B cell (primary cell): ENCODE results near the gene CARNS1. TPM values are rescaled to one million over a fixed set of nuclear protein-coding genes. Genes with fewer than 3 reads are reported as not detected.

Source experiments
- ATAC-seq: fragments of 200-7000 bp; cut with Tn5 transposase; one replicate; pipeline ENCODE4 v1.10.0; 2021; ENCODE audit warnings: low read depth, mild to moderate bottlenecking, moderate number of reproducible peaks, moderate library complexity
- CTCF ChIA-PET: fragments of 350-600 bp; sonication (Branson Sonifier 250); formaldehyde crosslinking; loops from one replicate; lab custom pipeline; 2021; ENCODE audit warnings: antibody characterized with exemption, inconsistent platforms; lab: Charles Lee
- POLR2A ChIA-PET: fragments of 350-600 bp; sonication (Branson Sonifier 250); formaldehyde crosslinking; loops from one replicate; lab custom pipeline; 2021; ENCODE audit warnings: antibody characterized with exemption; lab: Charles Lee
- DNase-seq: peaks from one replicate; pipeline ENCODE4 v3.0.0; 2013
- H2AFZ ChIP-seq: 2 replicates; pipeline ENCODE4 v1.6.1; 2012; ENCODE audit warnings: mild to moderate bottlenecking, low read depth, low read length; ENCODE audit not compliant: insufficient read depth, poor library complexity, severe bottlenecking
- H3K27ac ChIP-seq, 2 donors: 1 replicate in 1 of 2; 2 replicates in 1 of 2; pipeline ENCODE4 v1.5.1; 2012 to 2013; ENCODE audit warnings: low read length in 2 of 2, mild to moderate bottlenecking in 2 of 2, moderate library complexity in 1 of 2
- H3K27me3 ChIP-seq, 4 experiments: fragments of 200-600 bp in 1 of 4; sonication (generic) in 1 of 4; replicated peaks in 1 of 4; 1 replicate in 2 of 4; 2 replicates in 2 of 4; pipeline versions ENCODE4 v1.6.1 to v1.7.0; 2013 to 2016; ENCODE audit warnings: low read length in 3 of 4, mild to moderate bottlenecking in 2 of 4, mixed read lengths in 1 of 4, moderate library complexity in 1 of 4; ENCODE audit not compliant: insufficient read depth in 4 of 4, control insufficient read depth in 3 of 4; ENCODE audit errors: control extremely low read depth in 1 of 4
- H3K36me3 ChIP-seq, 2 experiments: replicated peaks in 1 of 2; 1 replicate in 1 of 2; 2 replicates in 1 of 2; pipeline versions ENCODE4 v1.6.1 to v1.7.1; 2013; ENCODE audit warnings: low read length in 1 of 2; ENCODE audit not compliant: insufficient read depth in 2 of 2, control insufficient read depth in 1 of 2; ENCODE audit errors: control extremely low read depth in 1 of 2, extremely low read depth in 1 of 2
- H3K4me1 ChIP-seq, 2 donors: fragments of 200-600 bp in 1 of 2; sonication (generic) in 1 of 2; 1 replicate in 1 of 2; 2 replicates in 1 of 2; pipeline versions ENCODE4 v1.5.1 to v1.6.1; 2013 to 2017; ENCODE audit warnings: low read length in 2 of 2; ENCODE audit not compliant: control insufficient read depth in 2 of 2, insufficient read depth in 2 of 2
- H3K4me2 ChIP-seq: replicated peaks from 2 replicates; pipeline ENCODE3; 2012; ENCODE audit warnings: mild to moderate bottlenecking, low read depth, low read length; ENCODE audit not compliant: poor library complexity, severe bottlenecking
- H3K4me3 ChIP-seq, 5 experiments: fragments of 200-600 bp in 1 of 5; sonication (generic) in 1 of 5; 1 replicate in 3 of 5; 2 replicates in 2 of 5; pipeline versions ENCODE4 v1.5.1 to v1.7.0; 2011 to 2016; ENCODE audit warnings: low read length in 4 of 5, mild to moderate bottlenecking in 4 of 5, low read depth in 2 of 5, control low read depth in 1 of 5, moderate library complexity in 1 of 5; ENCODE audit not compliant: insufficient read depth in 1 of 5; ENCODE audit errors: control extremely low read depth in 1 of 5, extremely low read depth in 1 of 5
- H3K79me2 ChIP-seq: fragments of 200-600 bp; sonication (generic); one replicate; pipeline ENCODE4 v1.6.0; 2016; ENCODE audit warnings: low read length; ENCODE audit not compliant: control insufficient read depth, insufficient read depth
- H3K9ac ChIP-seq: fragments of 200-600 bp; sonication (generic); 2 replicates; pipeline ENCODE4 v1.6.1; 2017; ENCODE audit warnings: mild to moderate bottlenecking, low read length, moderate library complexity
- H3K9me3 ChIP-seq, 3 donors: one replicate each; pipeline versions ENCODE4 v1.6.1 to v1.7.1; 2013; ENCODE audit warnings: low read length in 2 of 3; ENCODE audit not compliant: control insufficient read depth in 2 of 3, insufficient read depth in 1 of 3; ENCODE audit errors: control extremely low read depth in 1 of 3
- H4K20me1 ChIP-seq: 2 replicates; pipeline ENCODE4 v1.6.0; 2012; ENCODE audit warnings: mild to moderate bottlenecking, low read length; ENCODE audit not compliant: insufficient read depth, control insufficient read depth, poor library complexity, severe bottlenecking
- H3K27ac Mint-ChIP-seq: one replicate; pipeline ENCODE4 v1.8.0; 2021; ENCODE audit warnings: mixed read lengths
- H3K27me3 Mint-ChIP-seq: one replicate; pipeline ENCODE4 v1.8.0; 2021; ENCODE audit warnings: mixed read lengths
- H3K4me1 Mint-ChIP-seq: one replicate; pipeline ENCODE4 v1.8.0; 2021; ENCODE audit warnings: mixed read lengths
- H3K4me3 Mint-ChIP-seq: one replicate; pipeline ENCODE4 v1.8.0; 2021; ENCODE audit warnings: mixed read lengths
- H3K9me3 Mint-ChIP-seq: one replicate; pipeline ENCODE4 v1.8.0; 2022; ENCODE audit warnings: mixed read lengths; ENCODE audit not compliant: insufficient read depth
- EZH2 ChIP-seq: IDR thresholded peaks from 2 replicates; pipeline ENCODE4 v1.6.1; 2012; ENCODE audit warnings: borderline replicate concordance, low read depth, mild to moderate bottlenecking, moderate library complexity, low read length; ENCODE audit not compliant: insufficient read depth, poor library complexity, severe bottlenecking
- WGBS: methylation state at CpG from one replicate; pipeline ENCODE4 v1.1.5; 2013; ENCODE audit warnings: missing lambda C conversion rate; ENCODE audit not compliant: insufficient coverage; 5-methylcytosine and 5-hydroxymethylcytosine counted together
- intact Hi-C: fragments of 100-400 bp; cut with micrococcal nuclease; formaldehyde crosslinking; loops from one replicate; pipeline ENCODE4 v1.10.0; 2022
- polyA plus RNA-seq: library from polyadenylated mRNA; depleted of rRNA; stranded (reverse); fragments of >200 nt; gene quantifications from 2 replicates; pipeline ENCODE4 v1.2.3, GENCODE V29; 2012
- total RNA-seq, 2 donors: library from RNA; stranded (reverse); fragments of 120-200 nt in 1 of 2; gene quantifications; 1 replicate in 1 of 2; 2 replicates in 1 of 2; pipeline versions ENCODE4 v1.2.3 to v1.2.4, GENCODE V29; 2013 to 2022
- TF ChIP-seq, protein P1 (sequence below): fragments of 200-600 bp; IDR thresholded peaks from one replicate; pipeline ENCODE4 v1.8.0; 2022; ENCODE audit warnings: antibody characterized with exemption, mild to moderate bottlenecking

The CARNS1 gene
- total and polyA plus RNA-seq, 2 donors (not counting 1 experiment from before 2014, with no cell fraction given): 24.1 to 41.1 TPM

GRCh38 chr11:67365736-67366444 lies 49.6 kb upstream of the CARNS1 start:
- Histone ChIP-seq H3K27me3 (no peaks in the 10 kb centered on the region), H2AFZ (no peak overlapping the region), H4K20me1 (peaks cover 64% of the 10 kb centered on the region), H3K36me3 (peaks cover 0 to 40% of the 10 kb centered on the region in 2 experiments), H3K9ac (no peak overlapping the region), H3K4me3 (no peak overlapping the region), H3K9me3 (no peaks in the 10 kb centered on the region), H3K4me2 (peak overlapping the region; percentile 93), H3K4me1 (peaks cover 79 to 82% of the 10 kb centered on the region in 2 donors), H3K79me2 (peaks cover 63% of the 10 kb centered on the region), H3K27ac (peak overlapping the region; percentile 50 to 70)
- Mint-ChIP-seq H3K9me3 (no peaks in the 10 kb centered on the region), H3K27ac (peak overlapping the region; percentile 90), H3K27me3 (no peaks in the 10 kb centered on the region), H3K4me1 (peaks cover 92% of the 10 kb centered on the region), H3K4me3 (peak overlapping the region; percentile 54)
- TF ChIP-seq, protein P1, sequence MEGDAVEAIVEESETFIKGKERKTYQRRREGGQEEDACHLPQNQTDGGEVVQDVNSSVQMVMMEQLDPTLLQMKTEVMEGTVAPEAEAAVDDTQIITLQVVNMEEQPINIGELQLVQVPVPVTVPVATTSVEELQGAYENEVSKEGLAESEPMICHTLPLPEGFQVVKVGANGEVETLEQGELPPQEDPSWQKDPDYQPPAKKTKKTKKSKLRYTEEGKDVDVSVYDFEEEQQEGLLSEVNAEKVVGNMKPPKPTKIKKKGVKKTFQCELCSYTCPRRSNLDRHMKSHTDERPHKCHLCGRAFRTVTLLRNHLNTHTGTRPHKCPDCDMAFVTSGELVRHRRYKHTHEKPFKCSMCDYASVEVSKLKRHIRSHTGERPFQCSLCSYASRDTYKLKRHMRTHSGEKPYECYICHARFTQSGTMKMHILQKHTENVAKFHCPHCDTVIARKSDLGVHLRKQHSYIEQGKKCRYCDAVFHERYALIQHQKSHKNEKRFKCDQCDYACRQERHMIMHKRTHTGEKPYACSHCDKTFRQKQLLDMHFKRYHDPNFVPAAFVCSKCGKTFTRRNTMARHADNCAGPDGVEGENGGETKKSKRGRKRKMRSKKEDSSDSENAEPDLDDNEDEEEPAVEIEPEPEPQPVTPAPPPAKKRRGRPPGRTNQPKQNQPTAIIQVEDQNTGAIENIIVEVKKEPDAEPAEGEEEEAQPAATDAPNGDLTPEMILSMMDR: no peak
- TF ChIP-seq EZH2: no peak
- ChIA-PET CTCF (interaction anchor here (1.2 to 42.2 kb wide), 3 partner anchors 6 to 285 kb away, joined by 4 to 2379 read pairs (median 2379); partner anchors contain the start of genes CLCF1, POLD4 and RAD9A), POLR2A (interaction anchor here (1.9 to 14.2 kb wide), 2 partner anchors 11 to 36 kb away, joined by 6 to 323 read pairs; partner anchors contain the start of genes POLD4 and PPP1CA)
- no peak for DNase-seq
- intact Hi-C loops: no loop called here
- WGBS: 92% methylated on average over 13 of the region's 14 CpGs
- ATAC-seq: no peak

GRCh38 chr11:67366546-67366945 lies 48.9 kb upstream of the CARNS1 start:
- peak overlapping the region; percentile 54 for H3K4me3 Mint-ChIP-seq
- Histone ChIP-seq H3K9ac (no peak overlapping the region), H3K27ac (peak overlapping the region; percentile 50 to 70), H3K36me3 (peaks cover 0 to 40% of the 10 kb centered on the region in 2 experiments), H3K79me2 (peaks cover 66% of the 10 kb centered on the region), H3K9me3 (no peaks in the 10 kb centered on the region), H2AFZ (no peak overlapping the region), H4K20me1 (peaks cover 71% of the 10 kb centered on the region), H3K4me3 (no peak overlapping the region), H3K27me3 (no peaks in the 10 kb centered on the region), H3K4me2 (peak overlapping the region; percentile 93), H3K4me1 (peaks cover 81 to 85% of the 10 kb centered on the region in 2 donors)
- no peaks in the 10 kb centered on the region for H3K9me3 Mint-ChIP-seq
- peak overlapping the region; percentile 90 for H3K27ac Mint-ChIP-seq
- intact Hi-C loops: no loop called here
- H3K27me3 Mint-ChIP-seq: no peaks in the 10 kb centered on the region
- CTCF ChIA-PET: interaction anchor here (39.5 to 42.2 kb wide), 2 partner anchors 5 to 12 kb away, joined by 2379 read pairs; partner anchors contain the start of genes CLCF1, POLD4 and RAD9A
- ATAC-seq (no peak), DNase-seq (no peak)
- TF ChIP-seq, protein P1: no peak
- TF ChIP-seq EZH2: no peak
- POLR2A ChIA-PET: interaction anchor here (14.2 kb wide), 1 partner anchor 11 kb away, joined by 323 read pairs; the partner anchor contains the start of gene POLD4
- H3K4me1 Mint-ChIP-seq: peaks cover 93% of the 10 kb centered on the region
- WGBS: 82% methylated on average over 2 of the region's 8 CpGs
